ENCODE results near the gene NUP160. TPM values are rescaled to one million over a fixed set of nuclear protein-coding genes. Genes with fewer than 3 reads are reported as not detected.
A peak's percentile ranks its signal among the peaks of the same experiment; 100 is the strongest.
"Not testable (repeated sequence)": the region's sequence is repeated elsewhere in the genome, so short reads cannot be mapped to it uniquely, and the experiment has no call there.

Gene NUP160
- total and polyA plus RNA-seq, 9 donors, result 25.7 to 38.5 (median 27.0) TPM

GRCh38 chr11:47797633-47798032, 50.5 kb downstream of the NUP160 start:
- peaks cover 77% of the 10 kb centered on the region for H3K36me3 ChIP-seq (ENCODE audit: control insufficient read depth, insufficient read depth, low read length)
- H3K27ac ChIP-seq (ENCODE audit: low read length), result no peak overlapping the region
- no peak for DNase-seq
- H3K4me1 ChIP-seq (ENCODE audit: control insufficient read depth, insufficient read depth, low read length), result peaks cover 1% of the 10 kb centered on the region
- H3K27me3 ChIP-seq (ENCODE audit: control insufficient read depth, insufficient read depth, low read length), result no peaks in the 10 kb centered on the region
- H3K9me3 ChIP-seq (replicated peaks; ENCODE audit: control insufficient read depth, low read depth, low read length), result no peaks in the 10 kb centered on the region
- WGBS (ENCODE audit: insufficient coverage), result no CpG with 5 or more reads among the region's 4 CpGs
- no peak overlapping the region for H3K4me3 ChIP-seq (ENCODE audit: low read length)

- peak; percentile 67 for DNase-seq
- H3K9me3 ChIP-seq (replicated peaks; ENCODE audit: control insufficient read depth, low read depth, low read length), result no peaks in the 10 kb centered on the region
- WGBS (ENCODE audit: insufficient coverage), result no CpG with 5 or more reads among the region's 4 CpGs
- H3K4me1 ChIP-seq (ENCODE audit: control insufficient read depth, insufficient read depth, low read length), result peaks cover 5% of the 10 kb centered on the region
- H3K27me3 ChIP-seq (ENCODE audit: control insufficient read depth, insufficient read depth, low read length), result no peaks in the 10 kb centered on the region
- no peak overlapping the region for H3K4me3 ChIP-seq (ENCODE audit: low read length)
- peaks cover 61% of the 10 kb centered on the region for H3K36me3 ChIP-seq (ENCODE audit: control insufficient read depth, insufficient read depth, low read length)
- H3K27ac ChIP-seq (ENCODE audit: low read length), result peak overlapping the region; percentile 77
Measured at GRCh38 chr11:47791774-47792430, 56.2 kb downstream of the NUP160 start.

- H3K27ac ChIP-seq (ENCODE audit: low read length); H3K27me3 ChIP-seq (ENCODE audit: control insufficient read depth, insufficient read depth, low read length); DNase-seq; H3K9me3 ChIP-seq (replicated peaks; ENCODE audit: control insufficient read depth, low read depth, low read length); H3K4me3 ChIP-seq (ENCODE audit: low read length); H3K4me1 ChIP-seq (ENCODE audit: control insufficient read depth, insufficient read depth, low read length): not testable (repeated sequence)
- WGBS (ENCODE audit: insufficient coverage), result 100% methylated on average over 2 of the region's 8 CpGs
- peaks cover 59% of the 10 kb centered on the region for H3K36me3 ChIP-seq (ENCODE audit: control insufficient read depth, insufficient read depth, low read length)
Measured at GRCh38 chr11:47790017-47790416, 58.1 kb downstream of the NUP160 start.

- DNase-seq, result no peak
- Histone ChIP-seq H3K27me3 (ENCODE audit: control insufficient read depth, insufficient read depth, low read length) (no peaks in the 10 kb centered on the region), H3K36me3 (ENCODE audit: control insufficient read depth, insufficient read depth, low read length) (peaks cover 60% of the 10 kb centered on the region), H3K4me1 (ENCODE audit: control insufficient read depth, insufficient read depth, low read length) (peaks cover 5% of the 10 kb centered on the region), H3K9me3 (replicated peaks; ENCODE audit: control insufficient read depth, low read depth, low read length) (no peaks in the 10 kb centered on the region), H3K4me3 (ENCODE audit: low read length) (no peak overlapping the region), H3K27ac (ENCODE audit: low read length) (no peak overlapping the region)
- 91% methylated on average over 6 of the region's 7 CpGs for WGBS (ENCODE audit: insufficient coverage)
Measured at GRCh38 chr11:47788181-47788580, 60.0 kb downstream of the NUP160 start.

- Histone ChIP-seq H3K4me3 (ENCODE audit: low read length) (no peak overlapping the region), H3K27me3 (ENCODE audit: control insufficient read depth, insufficient read depth, low read length) (no peaks in the 10 kb centered on the region), H3K36me3 (ENCODE audit: control insufficient read depth, insufficient read depth, low read length) (peaks cover 66% of the 10 kb centered on the region), H3K4me1 (ENCODE audit: control insufficient read depth, insufficient read depth, low read length) (peaks cover 3% of the 10 kb centered on the region), H3K27ac (ENCODE audit: low read length) (no peak overlapping the region), H3K9me3 (replicated peaks; ENCODE audit: control insufficient read depth, low read depth, low read length) (no peaks in the 10 kb centered on the region)
- no CpG with 5 or more reads among the region's 2 CpGs for WGBS (ENCODE audit: insufficient coverage)
- peak; percentile 20 for DNase-seq
Measured at GRCh38 chr11:47786373-47786772, 61.8 kb downstream of the NUP160 start.

GRCh38 chr11:47784785-47785381, 63.3 kb downstream of the NUP160 start:
- peaks cover 68% of the 10 kb centered on the region for H3K36me3 ChIP-seq (ENCODE audit: control insufficient read depth, insufficient read depth, low read length)
- WGBS (ENCODE audit: insufficient coverage), result no CpG with 5 or more reads among the region's 4 CpGs

GRCh38 chr11:47783087-47783610, 65.0 kb downstream of the NUP160 start:
- H3K27ac ChIP-seq (ENCODE audit: low read length), result no peak overlapping the region
- no peaks in the 10 kb centered on the region for H3K4me1 ChIP-seq (ENCODE audit: control insufficient read depth, insufficient read depth, low read length)
- no peak overlapping the region for H3K4me3 ChIP-seq (ENCODE audit: low read length)
- DNase-seq, result no peak
- no CpG with 5 or more reads among the region's 2 CpGs for WGBS (ENCODE audit: insufficient coverage)
- no peaks in the 10 kb centered on the region for H3K9me3 ChIP-seq (replicated peaks; ENCODE audit: control insufficient read depth, low read depth, low read length)
- H3K36me3 ChIP-seq (ENCODE audit: control insufficient read depth, insufficient read depth, low read length), result peaks cover 66% of the 10 kb centered on the region
- H3K27me3 ChIP-seq (ENCODE audit: control insufficient read depth, insufficient read depth, low read length), result no peaks in the 10 kb centered on the region

More at GRCh38 chr11:47784785-47785381, 63.3 kb downstream of the NUP160 start:
- DNase-seq, result no peak
- Histone ChIP-seq H3K4me1 (ENCODE audit: control insufficient read depth, insufficient read depth, low read length) (no peaks in the 10 kb centered on the region), H3K27me3 (ENCODE audit: control insufficient read depth, insufficient read depth, low read length) (no peaks in the 10 kb centered on the region), H3K4me3 (ENCODE audit: low read length) (no peak overlapping the region), H3K9me3 (replicated peaks; ENCODE audit: control insufficient read depth, low read depth, low read length) (no peaks in the 10 kb centered on the region), H3K27ac (ENCODE audit: low read length) (no peak overlapping the region)

GRCh38 chr11:47778878-47779483, 69.2 kb downstream of the NUP160 start:
- no peak for DNase-seq
- WGBS (ENCODE audit: insufficient coverage), result 100% methylated on average over 1 of the region's 7 CpGs

GRCh38 chr11:47775240-47775869, 72.8 kb downstream of the NUP160 start:
- no peak overlapping the region for H3K27ac ChIP-seq (ENCODE audit: low read length)

More at GRCh38 chr11:47778878-47779483, 69.2 kb downstream of the NUP160 start:
- H3K27ac ChIP-seq (ENCODE audit: low read length), result no peak overlapping the region
- no peak overlapping the region for H3K4me3 ChIP-seq (ENCODE audit: low read length)
- no peaks in the 10 kb centered on the region for H3K27me3 ChIP-seq (ENCODE audit: control insufficient read depth, insufficient read depth, low read length)
- peaks cover 55% of the 10 kb centered on the region for H3K36me3 ChIP-seq (ENCODE audit: control insufficient read depth, insufficient read depth, low read length)
- H3K4me1 ChIP-seq (ENCODE audit: control insufficient read depth, insufficient read depth, low read length), result no peaks in the 10 kb centered on the region
- H3K9me3 ChIP-seq (replicated peaks; ENCODE audit: control insufficient read depth, low read depth, low read length), result no peaks in the 10 kb centered on the region

GRCh38 chr11:47773882-47774281, 74.3 kb downstream of the NUP160 start:
- peaks cover 21% of the 10 kb centered on the region for H3K36me3 ChIP-seq (ENCODE audit: control insufficient read depth, insufficient read depth, low read length)
- WGBS (ENCODE audit: insufficient coverage), result no CpG with 5 or more reads among the region's 3 CpGs

More at GRCh38 chr11:47775240-47775869, 72.8 kb downstream of the NUP160 start:
- Histone ChIP-seq H3K27me3 (ENCODE audit: control insufficient read depth, insufficient read depth, low read length) (no peaks in the 10 kb centered on the region), H3K9me3 (replicated peaks; ENCODE audit: control insufficient read depth, low read depth, low read length) (no peaks in the 10 kb centered on the region), H3K36me3 (ENCODE audit: control insufficient read depth, insufficient read depth, low read length) (peaks cover 28% of the 10 kb centered on the region), H3K4me3 (ENCODE audit: low read length) (no peak overlapping the region), H3K4me1 (ENCODE audit: control insufficient read depth, insufficient read depth, low read length) (no peaks in the 10 kb centered on the region)
- DNase-seq, result no peak
- 89% methylated on average over 6 of the region's 8 CpGs for WGBS (ENCODE audit: insufficient coverage)

More at GRCh38 chr11:47773882-47774281, 74.3 kb downstream of the NUP160 start:
- Histone ChIP-seq H3K27ac (ENCODE audit: low read length) (no peak overlapping the region), H3K4me1 (ENCODE audit: control insufficient read depth, insufficient read depth, low read length) (no peaks in the 10 kb centered on the region), H3K9me3 (replicated peaks; ENCODE audit: control insufficient read depth, low read depth, low read length) (no peaks in the 10 kb centered on the region), H3K4me3 (ENCODE audit: low read length) (no peak overlapping the region), H3K27me3 (ENCODE audit: control insufficient read depth, insufficient read depth, low read length) (no peaks in the 10 kb centered on the region)
- no peak for DNase-seq

All from muscle of leg (tissue), 11 donors.